ENCODE data around the gene CEP112. TPM values are rescaled to one million over a fixed set of nuclear protein-coding genes. Genes with fewer than 3 reads are reported as not detected.

CEP112 gene
- total RNA-seq, 4 donors from 2014 or later = 15.8 to 50.3 (median 20.2) TPM

- TF ChIP-seq CTCF (IDR thresholded peaks at IDR 0.05) = no peak
- ATAC-seq (ENCODE audit: low FRiP score) (no peak), DNase-seq (ENCODE audit: low spot score) (no peak)
These were observed 604.3 kb downstream of the CEP112 start for GRCh38 chr17:65587534-65588180.

GRCh38 chr17:65586899-65587298 lies 605.0 kb downstream of the CEP112 start:
- no peak for TF ChIP-seq CTCF (IDR thresholded peaks at IDR 0.05)
- ATAC-seq (ENCODE audit: low FRiP score) (peak; percentile 16), DNase-seq (ENCODE audit: low spot score) (no peak)

Other genes starting within 250 kb of the CEP112 start
- gene APOH, start 37.3 kb upstream of the CEP112 start, total RNA-seq = not detected
- gene PRKCA, start 110.5 kb upstream of the CEP112 start, total RNA-seq = 10 to 100 TPM in 2 of 4 donors, 1 to 10 TPM in 2; 6.7 to 14.3 (median 10.3) TPM